ENCODE data around the gene PARVB.

The PARVB gene

GRCh38 chr22:44188986-44189630, 165.0 kb downstream of the PARVB start:
- TF ChIP-seq CTCF (IDR thresholded peaks at IDR 0.05; ENCODE audit: low read depth, low read length) (no peak), POLR2A (IDR thresholded peaks at IDR 0.05; ENCODE audit: extremely low read depth, insufficient read length) (no peak), MAX (IDR thresholded peaks at IDR 0.05; ENCODE audit: low read depth, low read length) (no peak), MYC (IDR thresholded peaks at IDR 0.05; ENCODE audit: low read depth, low read length) (no peak)
- no peak for DNase-seq (ENCODE audit: low read depth)
- no peak overlapping the region for H3K4me3 ChIP-seq (ENCODE audit: low read depth, low read length)

GRCh38 chr22:44190381-44190976, 166.4 kb downstream of the PARVB start:
- no peak for DNase-seq (ENCODE audit: low read depth)
- TF ChIP-seq POLR2A (IDR thresholded peaks at IDR 0.05; ENCODE audit: extremely low read depth, insufficient read length) (no peak), MYC (IDR thresholded peaks at IDR 0.05; ENCODE audit: low read depth, low read length) (no peak), CTCF (IDR thresholded peaks at IDR 0.05; ENCODE audit: low read depth, low read length) (no peak), MAX (IDR thresholded peaks at IDR 0.05; ENCODE audit: low read depth, low read length) (no peak)
- no peak overlapping the region for H3K4me3 ChIP-seq (ENCODE audit: low read depth, low read length)

GRCh38 chr22:44191036-44191454, 166.9 kb downstream of the PARVB start:
- H3K4me3 ChIP-seq (ENCODE audit: low read depth, low read length), result no peak overlapping the region
- peak; percentile 43 for DNase-seq (ENCODE audit: low read depth)
- TF ChIP-seq POLR2A (IDR thresholded peaks at IDR 0.05; ENCODE audit: extremely low read depth, insufficient read length), result no peak
- no peak for TF ChIP-seq MYC (IDR thresholded peaks at IDR 0.05; ENCODE audit: low read depth, low read length)
- TF ChIP-seq CTCF (IDR thresholded peaks at IDR 0.05; ENCODE audit: low read depth, low read length), result no peak
- TF ChIP-seq MAX (IDR thresholded peaks at IDR 0.05; ENCODE audit: low read depth, low read length), result no peak

- TF ChIP-seq POLR2A (IDR thresholded peaks at IDR 0.05; ENCODE audit: extremely low read depth, insufficient read length) (no peak), CTCF (IDR thresholded peaks at IDR 0.05; ENCODE audit: low read depth, low read length) (no peak), MYC (IDR thresholded peaks at IDR 0.05; ENCODE audit: low read depth, low read length) (no peak), MAX (IDR thresholded peaks at IDR 0.05; ENCODE audit: low read depth, low read length) (no peak)
- H3K4me3 ChIP-seq (ENCODE audit: low read depth, low read length), result no peak overlapping the region
- peak; percentile 84 for DNase-seq (ENCODE audit: low read depth)
Observed at GRCh38 chr22:44192098-44192815, 168.2 kb downstream of the PARVB start.

GRCh38 chr22:44192816-44193534, 168.9 kb downstream of the PARVB start:
- TF ChIP-seq CTCF (IDR thresholded peaks at IDR 0.05; ENCODE audit: low read depth, low read length) (no peak), MAX (IDR thresholded peaks at IDR 0.05; ENCODE audit: low read depth, low read length) (no peak), POLR2A (IDR thresholded peaks at IDR 0.05; ENCODE audit: extremely low read depth, insufficient read length) (no peak), MYC (IDR thresholded peaks at IDR 0.05; ENCODE audit: low read depth, low read length) (no peak)
- DNase-seq (ENCODE audit: low read depth), result no peak
- H3K4me3 ChIP-seq (ENCODE audit: low read depth, low read length), result no peak overlapping the region
